GM18508 (cell line): ENCODE measurements around the gene CACNA1C.

Source experiments
- ATAC-seq: cut with Tn5 transposase; IDR thresholded peaks from one replicate; pipeline ENCODE4 v1.9.1; 2021; ENCODE audit warnings: moderate number of reproducible peaks; ENCODE audit not compliant: insufficient read depth, unreplicated experiment

The CACNA1C gene

GRCh38 chr12:2415568-2415944 lies 362.8 kb downstream of the CACNA1C start:
- no peak for ATAC-seq

GRCh38 chr12:2416158-2416557 lies 363.4 kb downstream of the CACNA1C start:
- ATAC-seq = no peak

- ATAC-seq = no peak
Observed at GRCh38 chr12:2417481-2418160, 364.8 kb downstream of the CACNA1C start.

GRCh38 chr12:2418579-2418978 lies 365.8 kb downstream of the CACNA1C start:
- no peak for ATAC-seq

- no peak for ATAC-seq
Observed at GRCh38 chr12:2422591-2422990, 369.8 kb downstream of the CACNA1C start.

GRCh38 chr12:2429032-2429431 lies 376.2 kb downstream of the CACNA1C start:
- no peak for ATAC-seq

- ATAC-seq = no peak
Observed at GRCh38 chr12:2431810-2432209, 379.0 kb downstream of the CACNA1C start.

GRCh38 chr12:2432856-2433255 lies 380.1 kb downstream of the CACNA1C start:
- no peak for ATAC-seq

- ATAC-seq = no peak
Observed at GRCh38 chr12:2435511-2435910, 382.7 kb downstream of the CACNA1C start.

- ATAC-seq = no peak
Observed at GRCh38 chr12:2439332-2440100, 386.7 kb downstream of the CACNA1C start.

GRCh38 chr12:2443776-2444175 lies 391.0 kb downstream of the CACNA1C start:
- ATAC-seq = no peak

- ATAC-seq = no peak
Observed at GRCh38 chr12:2445968-2446367, 393.2 kb downstream of the CACNA1C start.

GRCh38 chr12:2447861-2448260 lies 395.1 kb downstream of the CACNA1C start:
- ATAC-seq = no peak

GRCh38 chr12:2449586-2449985 lies 396.8 kb downstream of the CACNA1C start:
- ATAC-seq = no peak

- ATAC-seq = no peak
Observed at GRCh38 chr12:2450553-2450952, 397.8 kb downstream of the CACNA1C start.

GRCh38 chr12:2451025-2451424 lies 398.2 kb downstream of the CACNA1C start:
- no peak for ATAC-seq

- ATAC-seq = no peak
Observed at GRCh38 chr12:2451497-2451896, 398.7 kb downstream of the CACNA1C start.

GRCh38 chr12:2453076-2453760 lies 400.4 kb downstream of the CACNA1C start:
- no peak for ATAC-seq

- ATAC-seq = no peak
Observed at GRCh38 chr12:2453761-2454090, 400.9 kb downstream of the CACNA1C start.

- ATAC-seq = no peak
Observed at GRCh38 chr12:2454601-2455177, 401.9 kb downstream of the CACNA1C start.

GRCh38 chr12:2455410-2455809 lies 402.6 kb downstream of the CACNA1C start:
- no peak for ATAC-seq
